Stimulated activated CD4-positive, alpha-beta T cell treated with anti-CD3 and anti-CD28 coated beads, Interleukin-4, amount 100 ng/mL, for 24 hours (primary cell): Measurements from ENCODE around the gene RASD2.

Source experiments
- DNase-seq: peaks from one replicate; pipeline ENCODE4 v3.0.0-alpha.2; 2020

Gene RASD2

DNA sequence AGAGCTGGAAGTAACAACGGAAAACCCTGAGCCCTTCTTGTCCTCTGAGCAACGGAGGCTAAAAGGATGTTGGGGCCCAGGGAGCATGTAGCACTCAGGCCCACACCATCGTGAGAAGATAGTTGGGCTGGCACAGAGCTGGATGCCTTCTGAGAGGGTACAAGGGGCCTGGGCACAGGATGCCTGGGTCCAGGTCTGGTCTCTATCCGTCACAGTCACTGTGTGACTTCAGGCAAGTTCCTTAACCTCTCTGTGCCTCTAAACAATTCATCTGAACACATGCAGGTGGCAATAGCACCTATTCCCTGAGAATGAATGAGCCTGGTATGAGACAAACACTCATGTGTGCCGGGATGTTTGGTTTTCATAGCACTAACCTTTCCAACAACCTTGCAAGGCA, 47.3 kb downstream of the RASD2 start:
- DNase-seq: no peak

DNA sequence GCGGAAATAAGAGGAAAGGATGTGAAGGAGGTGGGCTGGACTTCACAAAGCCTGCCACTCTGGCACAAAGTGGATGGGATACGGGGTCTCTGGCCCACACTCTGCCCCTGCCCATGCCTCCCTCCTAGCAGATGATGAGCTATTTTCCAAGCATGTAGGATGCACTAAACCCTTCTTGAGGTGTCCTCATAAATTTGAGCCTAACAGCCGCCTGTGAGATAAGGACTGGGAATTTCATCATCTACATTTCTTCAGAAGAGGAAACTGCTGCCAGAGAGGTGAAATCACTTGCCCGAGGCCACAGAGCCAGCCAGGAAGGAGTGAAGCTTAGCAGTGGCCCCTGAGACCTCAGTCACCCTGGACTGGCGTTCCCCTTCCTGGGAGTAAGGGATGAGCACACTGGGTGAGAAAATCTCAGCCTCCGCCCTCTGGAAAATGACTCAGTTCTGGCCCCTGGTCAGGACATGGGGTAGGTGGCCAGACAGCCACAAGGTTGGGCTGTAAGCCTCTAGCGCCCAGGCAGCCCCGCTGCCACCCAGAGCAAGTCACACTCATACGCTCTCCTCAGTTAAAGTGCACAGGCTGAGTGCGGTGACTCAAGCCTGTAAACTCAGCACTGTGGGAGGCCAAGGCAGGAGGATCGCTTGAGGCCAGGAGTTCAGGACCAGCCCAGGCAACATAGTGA, 48.6 kb downstream of the RASD2 start:
- DNase-seq: no peak

DNA sequence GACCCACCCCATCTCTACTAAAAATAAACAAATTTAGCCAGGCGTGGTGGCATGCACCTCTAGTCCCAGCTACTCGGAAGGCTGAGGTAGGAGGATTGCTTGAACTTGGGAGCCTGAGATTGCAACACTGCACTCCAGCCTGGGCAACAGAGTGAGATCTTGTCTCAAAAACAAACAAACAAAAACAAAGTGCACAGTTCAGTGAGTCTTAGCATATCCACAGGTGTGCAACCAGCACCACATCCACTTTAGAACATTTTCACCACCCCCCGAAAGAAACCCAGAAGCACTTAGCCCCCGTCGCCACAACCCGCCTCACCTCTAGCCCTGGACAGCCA, 49.1 kb downstream of the RASD2 start:
- DNase-seq: no peak

DNA sequence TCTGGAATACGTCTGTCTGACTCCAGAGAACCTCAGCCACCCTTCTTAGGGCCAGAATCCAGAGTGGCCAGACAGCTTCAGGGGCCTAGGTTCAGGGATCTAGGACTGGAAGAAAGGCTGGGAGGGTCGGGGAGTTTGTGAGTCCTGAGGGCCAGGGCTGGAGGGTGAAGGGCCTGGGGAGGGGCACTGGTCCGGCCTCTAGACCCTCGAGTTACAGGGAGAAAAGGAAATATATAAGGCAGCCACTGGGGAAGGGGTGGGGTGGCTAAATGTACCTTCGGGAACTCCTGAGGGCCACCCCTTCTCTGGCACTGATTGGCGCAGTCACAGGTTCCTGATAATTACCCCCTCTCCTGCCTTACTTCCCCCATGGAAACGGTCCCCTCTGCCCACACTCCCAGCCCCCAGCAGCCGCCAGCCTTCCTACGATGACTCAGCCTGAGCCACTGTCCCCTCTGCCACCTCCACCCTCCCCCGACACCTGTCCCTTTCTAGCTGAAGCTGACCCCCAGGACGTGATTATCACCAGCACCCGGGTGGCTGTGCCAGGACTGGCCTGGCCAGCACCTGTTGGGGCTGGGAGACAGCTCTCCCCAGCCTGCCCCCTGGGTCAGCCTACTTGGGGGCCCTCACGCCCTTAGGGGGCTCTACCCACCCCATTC, 50.1 kb downstream of the RASD2 start:
- no peak for DNase-seq

DNA sequence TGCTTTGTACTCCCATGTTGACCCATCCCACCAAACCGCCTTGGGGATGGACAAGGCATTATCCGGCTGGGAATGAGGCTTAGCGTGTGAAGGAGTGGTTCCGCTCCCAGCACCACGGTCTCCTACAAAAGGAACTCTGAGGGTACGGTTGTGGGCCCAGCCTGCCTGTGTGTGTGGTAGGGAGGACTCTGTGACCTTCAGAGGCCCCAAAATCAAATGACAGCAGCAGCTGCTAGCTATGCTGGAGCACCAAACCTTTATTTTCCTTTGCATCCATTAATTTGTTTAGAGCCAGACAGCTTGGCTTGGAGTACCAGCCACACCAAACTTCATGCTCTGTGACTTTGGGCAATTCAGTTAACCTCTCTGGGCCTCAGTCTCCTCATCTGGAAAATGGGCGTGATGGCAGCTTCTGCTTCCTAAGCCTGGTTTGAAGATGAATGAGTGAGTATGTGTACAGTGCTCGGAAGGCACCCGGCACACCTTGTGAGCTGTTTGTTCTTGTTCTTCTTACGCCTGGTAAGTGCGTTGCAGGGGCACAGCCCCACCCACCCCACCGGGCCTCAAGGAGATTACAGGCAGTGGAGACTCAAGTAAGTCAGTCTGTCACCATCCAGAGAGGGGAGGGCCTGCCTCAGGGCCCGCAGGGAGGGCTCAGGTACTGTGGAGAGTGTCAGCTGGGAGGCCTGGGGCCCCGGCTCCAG, 51.2 kb downstream of the RASD2 start:
- no peak for DNase-seq

DNA sequence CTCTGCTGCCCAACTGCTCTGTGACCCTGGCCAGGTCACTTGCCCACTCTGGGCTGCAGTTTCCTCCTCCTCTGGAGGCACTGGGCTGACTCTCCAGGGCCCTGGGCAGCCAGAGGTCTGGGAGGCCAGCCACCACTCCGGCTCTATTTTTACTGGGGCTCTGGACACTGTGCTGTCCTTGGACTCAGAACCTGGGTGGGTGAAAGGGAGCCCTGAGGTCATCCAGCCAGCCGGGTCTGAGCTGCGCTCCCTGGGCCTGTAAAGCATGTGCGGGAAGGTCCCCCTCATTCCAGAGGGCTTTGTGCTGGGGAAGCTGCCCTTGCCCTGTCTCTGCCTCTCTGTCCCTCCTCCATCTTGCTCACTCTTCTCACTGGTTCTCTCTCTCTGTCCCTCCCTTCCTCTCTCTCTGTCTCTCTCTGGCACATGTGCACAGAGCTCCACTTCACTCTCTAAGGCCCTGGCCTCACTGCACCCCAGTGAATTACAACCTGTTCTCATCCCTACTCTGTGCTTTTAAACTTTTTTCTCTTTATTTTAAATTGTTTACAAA, 51.9 kb downstream of the RASD2 start:
- DNase-seq: no peak

DNA sequence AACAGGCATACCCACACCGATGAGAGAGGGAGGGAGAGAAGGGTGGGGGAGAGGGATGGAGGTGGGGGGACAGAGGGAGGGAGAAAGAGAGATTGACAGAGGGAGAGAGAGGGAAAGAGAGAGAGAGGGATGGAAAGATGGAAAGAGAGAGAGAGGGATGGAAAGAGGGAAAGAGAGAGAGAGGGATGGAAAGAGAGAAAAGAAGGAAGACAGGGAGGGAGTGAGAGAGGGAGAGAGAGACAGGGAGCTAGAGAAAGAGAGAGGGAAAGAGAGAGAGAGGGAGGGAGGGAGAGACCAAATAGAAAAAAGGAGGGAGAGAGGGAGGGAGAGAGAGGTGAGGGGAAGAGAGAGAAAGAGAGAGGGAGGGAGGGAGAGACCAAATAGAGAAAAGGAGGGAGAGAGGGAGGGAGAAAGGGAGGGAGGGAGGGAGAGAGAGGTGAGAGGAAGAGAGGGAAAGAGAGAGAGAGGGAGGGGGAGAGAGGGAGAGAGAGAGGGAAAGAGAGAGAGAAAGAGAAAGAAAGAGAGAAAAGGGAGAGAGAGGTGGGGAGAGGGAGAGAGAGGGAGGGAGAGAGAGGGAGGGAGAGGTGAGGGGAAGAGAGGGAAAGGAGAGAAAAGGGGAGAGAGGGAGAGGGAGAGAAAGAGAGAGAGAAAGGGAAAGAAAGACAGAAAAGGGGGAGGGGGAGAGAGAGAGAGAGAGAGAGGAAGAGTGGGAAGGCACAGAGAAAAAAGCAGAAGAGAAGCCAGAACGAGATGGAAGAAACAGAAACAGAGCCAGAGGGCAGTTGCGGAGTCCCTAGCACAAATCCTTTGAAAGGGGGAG, 52.6 kb downstream of the RASD2 start:
- DNase-seq: no peak

DNA sequence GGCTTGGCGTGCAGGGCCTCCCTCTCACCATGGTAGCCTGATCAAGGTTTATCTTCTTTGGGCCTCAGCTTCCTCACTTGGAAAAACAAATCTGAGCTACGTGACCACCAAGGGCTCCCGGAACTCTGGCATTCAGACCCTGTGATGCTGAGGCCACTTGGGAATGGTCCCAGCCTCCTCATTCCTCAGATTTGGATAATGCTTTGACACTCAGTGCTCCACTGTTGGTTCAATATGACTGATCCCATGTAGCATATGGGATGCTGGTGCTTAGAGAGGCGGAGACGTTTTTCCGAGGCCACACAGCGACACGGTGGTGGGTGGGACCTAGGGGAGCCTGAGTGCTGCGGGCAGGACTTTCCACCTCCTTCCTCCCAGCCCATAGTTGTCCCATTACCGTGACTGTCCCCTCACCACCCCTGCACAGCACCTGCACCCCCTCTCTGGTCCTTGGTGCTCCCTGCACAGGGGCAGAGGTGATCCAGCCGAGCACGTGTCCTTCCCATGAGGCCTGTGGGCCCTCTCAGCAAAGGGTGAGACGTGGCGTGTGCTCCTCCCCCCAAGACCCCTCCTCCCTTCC, 53.4 kb downstream of the RASD2 start:
- DNase-seq: no peak

DNA sequence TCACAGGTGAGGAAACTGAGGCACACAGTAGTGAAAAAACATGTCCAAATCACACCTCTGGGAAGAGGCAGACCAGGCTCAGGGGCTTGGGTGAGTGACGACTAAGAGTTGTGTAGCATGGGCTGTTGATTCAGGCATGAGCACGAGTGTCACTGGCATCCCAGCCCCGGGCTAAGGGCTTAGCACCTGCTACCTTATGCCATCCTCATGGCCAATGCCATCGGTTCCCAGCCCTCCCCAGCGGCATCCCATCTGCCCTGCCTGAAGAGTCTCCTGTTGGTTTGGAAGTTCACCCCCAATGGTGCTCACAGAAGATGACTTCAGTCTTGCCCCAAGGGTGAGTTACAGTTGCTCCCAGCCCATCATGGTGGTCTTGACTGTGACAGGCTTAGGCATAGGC, 54.1 kb downstream of the RASD2 start:
- no peak for DNase-seq

DNA sequence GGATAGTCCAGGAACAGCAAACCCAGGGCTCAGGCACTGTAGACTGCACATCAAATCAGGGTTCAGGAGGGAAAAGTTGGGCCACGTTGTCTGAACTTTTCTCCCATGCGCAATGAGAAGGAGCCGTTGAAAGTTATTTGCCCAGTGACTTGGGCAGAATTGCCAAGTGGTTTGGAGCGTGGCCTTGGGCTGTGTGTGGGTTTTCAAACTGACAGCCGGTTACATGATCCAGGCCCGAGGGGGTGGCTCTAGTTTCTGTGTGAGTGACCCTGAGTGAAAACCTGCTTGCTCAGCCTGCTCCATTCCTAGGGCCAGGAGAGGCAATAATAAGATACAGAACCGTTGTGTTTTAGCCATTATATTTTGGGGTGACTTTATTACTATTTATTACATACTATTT, 56.2 kb downstream of the RASD2 start:
- DNase-seq: no peak

DNA sequence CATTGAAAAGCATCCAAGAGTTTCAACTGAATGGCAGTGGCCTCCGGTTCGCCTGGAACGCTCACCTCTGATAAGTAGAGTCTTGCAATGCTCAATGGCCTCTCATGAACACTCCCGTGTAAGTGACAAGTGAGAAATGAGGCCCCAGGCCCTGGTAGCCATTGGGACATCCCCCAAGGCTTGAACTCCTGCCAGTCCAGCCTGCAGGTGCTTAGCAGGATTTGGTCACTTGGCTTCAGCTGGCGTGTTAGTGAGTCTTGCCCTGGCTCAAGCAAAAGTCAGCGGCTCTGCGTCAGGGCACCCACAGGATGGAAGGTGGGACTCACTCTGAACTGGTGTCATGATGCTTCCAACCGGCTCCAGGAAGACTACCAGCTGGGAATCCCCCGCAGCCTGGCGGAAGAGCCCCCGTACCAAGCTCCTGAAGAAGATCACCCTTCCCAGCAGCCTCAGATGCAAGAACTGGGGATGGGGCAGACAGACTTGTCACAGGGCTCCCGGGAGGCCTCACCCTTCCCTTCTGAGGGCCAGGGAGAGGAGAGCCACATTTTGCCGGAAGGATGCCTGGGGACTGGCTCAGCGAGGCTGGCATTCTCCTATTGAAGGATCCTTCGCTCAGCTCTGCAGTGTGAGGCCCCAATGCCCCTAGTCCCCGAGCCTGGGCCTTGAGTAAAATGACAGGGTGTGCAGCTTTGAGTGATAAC, 57.2 kb downstream of the RASD2 start:
- no peak for DNase-seq

DNA sequence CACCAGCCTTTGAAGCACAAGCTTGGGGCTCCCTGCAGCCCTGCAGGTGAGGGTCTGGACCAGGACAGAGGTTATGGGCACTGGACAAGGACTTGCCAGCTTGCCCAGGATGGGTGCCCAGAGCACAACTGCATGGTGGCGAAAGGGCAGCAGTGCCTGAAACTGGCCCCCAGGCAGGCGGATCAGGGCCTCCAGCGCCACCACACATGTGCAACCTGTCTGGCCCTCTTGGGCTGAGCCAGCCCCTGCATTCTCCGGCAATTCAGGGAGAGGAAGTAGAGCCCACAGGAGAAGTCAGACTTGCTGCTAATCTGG, 57.7 kb downstream of the RASD2 start:
- DNase-seq: no peak

DNA sequence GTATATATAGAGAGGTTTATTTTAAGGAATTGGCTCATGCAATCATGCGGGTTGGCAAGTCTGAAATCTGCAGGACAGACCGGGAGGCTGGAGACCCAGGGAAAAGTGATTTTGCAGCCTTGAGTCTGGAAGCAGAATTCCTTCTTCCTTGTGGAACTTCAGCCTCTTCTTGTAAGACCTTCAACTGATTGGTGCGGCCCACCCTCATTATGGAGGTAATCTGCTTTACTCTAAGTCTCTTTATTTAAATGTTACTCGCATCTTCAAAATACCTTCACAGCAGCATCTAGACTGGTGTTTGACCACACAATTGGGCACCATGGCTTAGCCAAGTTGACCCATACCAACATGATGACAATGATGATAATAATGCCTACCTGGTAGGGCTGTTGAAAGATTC, 58.7 kb downstream of the RASD2 start:
- no peak for DNase-seq

DNA sequence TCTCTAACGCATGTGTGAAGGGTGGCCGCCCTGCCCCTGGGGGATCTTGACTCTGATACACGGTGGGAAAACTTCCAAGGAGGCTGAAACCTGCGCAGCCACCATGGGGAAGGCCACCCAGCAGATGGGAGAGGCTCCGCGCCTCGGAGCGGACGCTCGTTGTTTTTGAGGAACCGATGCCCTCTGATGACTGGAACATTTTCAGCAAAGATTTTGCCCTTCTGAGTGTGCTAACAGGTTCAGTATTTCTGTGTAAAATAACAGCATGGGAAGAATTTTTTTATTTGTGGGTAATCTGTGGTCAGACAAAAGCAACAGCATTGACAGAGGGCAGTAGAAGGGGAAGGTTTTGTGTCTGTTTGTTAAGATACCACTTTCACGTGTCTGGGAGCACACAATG, 59.8 kb downstream of the RASD2 start:
- DNase-seq: no peak

DNA sequence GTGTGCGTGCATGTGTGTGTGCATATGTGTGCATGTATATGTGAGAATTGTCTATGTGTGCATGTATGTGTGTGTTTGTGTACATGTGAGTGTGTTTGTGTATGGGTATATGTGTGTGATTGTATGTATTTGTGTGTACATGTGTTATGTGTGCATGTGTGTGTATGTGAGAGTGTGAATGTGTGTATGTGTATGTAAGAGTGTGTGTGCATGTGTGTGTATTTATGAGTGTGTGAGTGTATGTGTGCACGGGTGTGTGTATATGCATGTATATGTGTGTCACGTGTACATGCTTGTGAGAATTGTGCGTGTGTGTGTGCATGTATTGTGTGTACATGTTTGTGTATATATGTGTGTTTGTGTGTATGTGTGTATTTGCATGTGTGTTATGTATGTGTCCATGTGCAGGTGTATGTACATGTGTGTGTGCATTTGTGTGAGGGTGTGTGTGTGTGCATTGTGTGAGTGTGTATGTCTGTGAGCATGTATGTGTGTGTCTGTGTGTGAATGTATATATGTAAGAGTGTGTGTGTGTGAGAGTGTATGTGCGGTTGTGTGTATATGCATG, 60.5 kb downstream of the RASD2 start:
- DNase-seq: no peak

DNA sequence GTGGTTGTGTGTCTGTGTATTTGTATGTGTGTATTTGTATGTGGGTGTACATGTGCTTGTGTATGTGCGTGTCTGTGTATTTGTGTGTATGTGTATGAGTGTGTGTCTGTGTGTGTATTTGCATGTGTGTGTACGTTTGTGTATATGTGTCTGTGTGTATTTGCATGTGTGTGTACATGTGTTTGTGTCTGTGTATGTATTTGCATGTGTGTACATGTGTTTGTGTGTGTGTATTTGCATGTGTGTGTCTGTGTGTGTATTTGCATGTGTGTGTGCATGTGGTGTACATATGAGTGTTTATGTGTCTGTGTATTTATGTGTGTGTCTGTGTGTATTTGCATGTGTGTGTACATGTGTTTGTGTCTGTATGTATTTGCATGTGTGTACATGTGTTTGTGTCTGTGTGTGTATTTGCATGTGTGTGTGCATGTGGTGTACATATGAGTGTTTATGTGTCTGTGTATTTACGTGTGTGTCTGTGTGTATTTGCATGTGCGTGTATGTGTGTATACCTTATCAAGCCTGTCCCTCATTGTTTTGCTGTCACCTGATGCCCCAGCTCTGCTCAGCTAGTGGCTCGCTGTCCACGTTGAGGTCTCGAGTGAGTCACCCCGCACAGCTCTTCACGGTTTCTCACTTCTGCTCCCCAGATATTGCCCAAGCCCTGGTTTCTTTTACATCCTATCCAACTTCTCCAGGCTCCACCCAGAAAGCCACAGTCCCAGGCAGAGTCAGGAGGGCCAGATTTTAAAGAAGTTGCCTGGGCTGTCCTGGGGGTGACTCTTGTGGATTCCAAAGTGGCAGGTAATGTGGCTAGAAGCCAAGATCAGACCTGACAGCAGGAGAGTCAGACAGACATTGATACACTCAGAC, 61.3 kb downstream of the RASD2 start:
- DNase-seq: no peak
